Natural killer cell (primary cell): Measurements from ENCODE around the gene CAMK1G. TPM values are rescaled to one million over a fixed set of nuclear protein-coding genes. Genes with fewer than 3 reads are reported as not detected.

Source experiments
- ATAC-seq, 3 donors: fragments of 150-1000 bp in 2 of 3; fragments of 200-7000 bp in 1 of 3; cut with Tn5 transposase; 1 replicate in 1 of 3; 2 replicates in 2 of 3; pipeline ENCODE4 v1.10.0; 2021; ENCODE audit warnings: mild to moderate bottlenecking in 2 of 3, moderate library complexity in 2 of 3
- DNase-seq, 2 donors: peaks; one replicate each; pipeline versions ENCODE4 v3.0.0 to v3.0.0-alpha.2; 2013 to 2021; ENCODE audit warnings: mixed read lengths in 1 of 2
- H3K27ac ChIP-seq: one replicate; pipeline ENCODE4 v1.5.1; 2013; ENCODE audit warnings: mild to moderate bottlenecking, low read length
- H3K27me3 ChIP-seq: one replicate; pipeline ENCODE4 v1.6.1; 2013; ENCODE audit warnings: low read length; ENCODE audit not compliant: control insufficient read depth, insufficient read depth
- H3K36me3 ChIP-seq: one replicate; pipeline ENCODE4 v1.6.1; 2013; ENCODE audit warnings: low read length; ENCODE audit not compliant: control insufficient read depth, insufficient read depth
- H3K4me1 ChIP-seq: one replicate; pipeline ENCODE4 v1.6.1; 2013; ENCODE audit warnings: low read length; ENCODE audit not compliant: control insufficient read depth, insufficient read depth
- H3K4me3 ChIP-seq: one replicate; pipeline ENCODE4 v1.5.1; 2013; ENCODE audit warnings: low read length
- H3K9me3 ChIP-seq: one replicate; pipeline ENCODE4 v1.6.1; 2013; ENCODE audit warnings: low read length; ENCODE audit not compliant: control insufficient read depth, insufficient read depth
- H3K27ac Mint-ChIP-seq, 2 donors: one replicate each; pipeline ENCODE4 v1.8.0; 2022; ENCODE audit warnings: mild to moderate bottlenecking in 2 of 2, mixed read lengths in 2 of 2, moderate library complexity in 1 of 2
- H3K27me3 Mint-ChIP-seq, 2 donors: one replicate each; pipeline ENCODE4 v1.8.0; 2022; ENCODE audit warnings: low read depth in 2 of 2, mixed read lengths in 2 of 2
- H3K36me3 Mint-ChIP-seq: one replicate; pipeline ENCODE4 v1.8.0; 2022; ENCODE audit warnings: mixed read lengths
- H3K4me1 Mint-ChIP-seq, 2 donors: one replicate each; pipeline ENCODE4 v1.8.0; 2022; ENCODE audit warnings: mixed read lengths in 2 of 2
- H3K4me3 Mint-ChIP-seq: one replicate; pipeline ENCODE4 v1.8.0; 2022; ENCODE audit warnings: mild to moderate bottlenecking, moderate library complexity, mixed read lengths
- H3K9me3 Mint-ChIP-seq, 2 donors: one replicate each; pipeline ENCODE4 v1.8.0; 2022; ENCODE audit warnings: mixed read lengths in 2 of 2
- CTCF ChIP-seq: fragments of 200-600 bp; IDR thresholded peaks from one replicate; pipeline ENCODE4 v1.8.0; 2022; ENCODE audit warnings: antibody characterized with exemption
- WGBS: methylation state at CpG from one replicate; pipeline ENCODE4 v1.1.7; 2013; ENCODE audit warnings: missing lambda C conversion rate; ENCODE audit not compliant: insufficient coverage; 5-methylcytosine and 5-hydroxymethylcytosine counted together
- intact Hi-C: fragments of 100-400 bp; cut with micrococcal nuclease; formaldehyde crosslinking; loops from one replicate; pipeline ENCODE4 v1.14.2; 2022
- total RNA-seq, 4 donors: library from RNA; stranded (reverse); fragments of 120-200 nt in 1 of 4; gene quantifications; one replicate each; pipeline versions ENCODE4 v1.2.3 to v1.2.4, GENCODE V29; 2013 to 2022

Gene CAMK1G
- total RNA-seq, 3 donors from 2014 or later (not counting 1 experiment from before 2014, with no cell fraction given): not detected

GRCh38 chr1:209620487-209620884 is 37.0 kb downstream of the CAMK1G start:
- TF ChIP-seq CTCF: no peak
- H3K4me3 Mint-ChIP-seq: no peak overlapping the region
- no peaks in the 10 kb centered on the region for H3K9me3 ChIP-seq

DNA sequence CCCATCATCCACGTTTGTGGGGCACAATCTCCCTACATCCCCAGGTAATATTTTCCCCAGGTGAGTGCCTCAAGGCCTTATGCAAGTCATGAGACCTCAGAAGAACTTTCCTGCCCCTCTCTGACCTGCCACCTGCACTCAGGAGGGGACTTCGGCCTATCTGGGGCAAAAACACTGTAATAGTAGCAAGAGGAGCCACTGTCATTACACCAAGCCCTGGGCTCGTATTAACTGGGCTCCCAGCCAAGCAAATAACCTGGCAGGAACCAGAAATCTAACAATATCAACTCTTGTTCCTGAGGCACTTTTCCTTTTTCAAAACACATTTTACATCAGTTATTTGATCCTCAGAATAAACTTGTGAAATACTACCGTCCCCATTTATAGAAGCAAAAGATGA is 37.8 kb downstream of the CAMK1G start:
- Mint-ChIP-seq H3K27ac (no peak overlapping the region), H3K9me3 (no peaks in the 10 kb centered on the region), H3K4me3 (no peak overlapping the region), H3K27me3 (peaks cover 0 to 3% of the 10 kb centered on the region in 2 donors), H3K36me3 (no peaks in the 10 kb centered on the region), H3K4me1 (peaks cover 5 to 8% of the 10 kb centered on the region in 2 donors)
- no peaks in the 10 kb centered on the region for H3K27me3 ChIP-seq
- ATAC-seq: no peak
- H3K4me1 ChIP-seq: peaks cover 3% of the 10 kb centered on the region
- H3K36me3 ChIP-seq: no peaks in the 10 kb centered on the region
- 66% methylated on average over 4 of the region's 4 CpGs for WGBS
- no peak for DNase-seq
- no peak overlapping the region for H3K4me3 ChIP-seq
- intact Hi-C loops: no loop called here
- H3K9me3 ChIP-seq: no peaks in the 10 kb centered on the region
- no peak for TF ChIP-seq CTCF
- no peak overlapping the region for H3K27ac ChIP-seq

More at GRCh38 chr1:209620487-209620884, 37.0 kb downstream of the CAMK1G start:
- peaks cover 5 to 8% of the 10 kb centered on the region in 2 donors for H3K4me1 Mint-ChIP-seq
- intact Hi-C loops: no loop called here
- no peaks in the 10 kb centered on the region for H3K27me3 ChIP-seq
- H3K27ac Mint-ChIP-seq: peak overlapping the region in 1 of 2 donors; percentile 31
- no peak overlapping the region for H3K27ac ChIP-seq
- peaks cover 3% of the 10 kb centered on the region for H3K4me1 ChIP-seq
- DNase-seq (no peak), ATAC-seq (no peak)
- H3K4me3 ChIP-seq: no peak overlapping the region
- 99% methylated on average over 3 of the region's 3 CpGs for WGBS
- H3K9me3 Mint-ChIP-seq: no peaks in the 10 kb centered on the region
- peaks cover 0 to 3% of the 10 kb centered on the region in 2 donors for H3K27me3 Mint-ChIP-seq
- no peaks in the 10 kb centered on the region for H3K36me3 Mint-ChIP-seq
- H3K36me3 ChIP-seq: no peaks in the 10 kb centered on the region

DNA sequence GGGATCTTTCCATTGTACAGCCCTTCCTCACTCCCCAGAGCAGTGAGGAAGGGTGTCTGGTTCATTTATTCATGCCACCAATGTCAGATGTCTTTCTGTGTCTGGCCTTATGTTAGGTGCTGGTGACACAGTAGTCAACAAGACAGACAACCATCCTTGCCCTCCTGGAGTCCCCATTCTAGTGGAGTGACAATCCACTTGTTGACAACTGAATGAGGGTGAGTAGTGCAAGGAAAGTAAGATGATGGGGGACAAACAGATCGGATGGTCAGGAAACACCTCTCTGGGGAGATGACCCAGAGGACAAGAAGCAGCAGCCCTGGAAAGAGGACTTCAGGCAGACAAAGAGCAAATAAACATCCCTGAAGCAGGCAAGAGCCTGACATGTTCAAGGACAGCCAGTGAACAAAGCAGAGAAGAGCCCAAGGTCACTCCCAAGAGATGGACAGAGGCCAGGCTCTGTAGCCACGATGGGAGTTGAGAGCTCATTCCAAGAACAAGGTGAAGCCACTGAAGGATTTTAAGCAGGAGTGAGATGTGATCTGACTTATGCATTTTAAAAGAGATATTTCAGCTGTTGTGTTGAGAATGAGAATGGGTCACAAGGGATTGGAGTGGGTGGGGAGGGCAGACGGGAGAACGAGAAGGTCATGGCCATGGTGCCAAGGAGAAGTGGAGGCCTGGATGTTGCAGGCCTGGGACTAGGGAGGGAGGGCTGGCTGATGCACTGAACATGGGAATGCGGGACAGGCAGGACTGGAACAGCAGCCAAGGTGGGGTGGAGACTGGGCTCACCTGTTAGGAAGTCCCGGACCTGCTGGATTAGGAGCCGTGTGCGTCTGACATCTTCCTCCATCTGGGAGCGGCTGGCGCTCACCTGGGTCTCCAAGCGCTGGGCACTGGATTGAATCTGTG is 38.5 kb downstream of the CAMK1G start:
- no peak for TF ChIP-seq CTCF
- no peak for DNase-seq
- Mint-ChIP-seq H3K36me3 (no peaks in the 10 kb centered on the region), H3K9me3 (no peaks in the 10 kb centered on the region), H3K27me3 (peaks cover 0 to 3% of the 10 kb centered on the region in 2 donors), H3K27ac (no peak overlapping the region), H3K4me1 (peaks cover 5 to 8% of the 10 kb centered on the region in 2 donors), H3K4me3 (no peak overlapping the region)
- ATAC-seq: no peak
- Histone ChIP-seq H3K4me1 (peaks cover 3% of the 10 kb centered on the region), H3K4me3 (no peak overlapping the region), H3K27me3 (no peaks in the 10 kb centered on the region), H3K27ac (no peak overlapping the region), H3K36me3 (no peaks in the 10 kb centered on the region), H3K9me3 (no peaks in the 10 kb centered on the region)
- intact Hi-C loops: no loop called here
- 89% methylated on average over 11 of the region's 11 CpGs for WGBS
